ENCODE measurements around the gene SLC5A3. TPM values are rescaled to one million over a fixed set of nuclear protein-coding genes. Genes with fewer than 3 reads are reported as not detected.

SLC5A3 gene
- total RNA-seq, 1 experiment from 2014 or later: 8.8 TPM

- H3K9me3 ChIP-seq (ENCODE audit: insufficient read depth, low read depth): no peaks in the 10 kb centered on the region
- no peaks in the 10 kb centered on the region for H3K27me3 ChIP-seq (ENCODE audit: insufficient read depth, low read depth)
- H3K79me2 ChIP-seq (ENCODE audit: low read depth): peaks cover 47% of the 10 kb centered on the region
- H3F3A ChIP-seq (ENCODE audit: insufficient read depth, low read depth): no peaks in the 10 kb centered on the region
- peaks cover 28% of the 10 kb centered on the region for H3K4me1 ChIP-seq (replicated peaks; ENCODE audit: insufficient read depth)
- no peak overlapping the region for H3K27ac ChIP-seq
- intact Hi-C loops (cut with micrococcal nuclease; ENCODE audit: unreplicated experiment): loop anchor here (5.0 to 10.0 kb wide), 3 partner anchors 127 to 152 kb away; no protein-coding TSS in a partner anchor
- peak overlapping the region; percentile 90 for H3K4me2 ChIP-seq
- no peaks in the 10 kb centered on the region for H3K9me2 ChIP-seq (ENCODE audit: insufficient read depth)
- DNase-seq: no peak
- peak overlapping the region; percentile 84 for H3K4me3 ChIP-seq
- H4K20me1 ChIP-seq (ENCODE audit: insufficient read depth): no peaks in the 10 kb centered on the region
- no TSS peak for BruUV-seq (replicated peaks)
- H2AFZ ChIP-seq: peak overlapping the region; percentile 71; the same call in 1 of the 2 replicates
- H3K36me3 ChIP-seq (ENCODE audit: low read depth): no peaks in the 10 kb centered on the region
- CTCF ChIA-PET: interaction anchor here (0.6 to 1.2 kb wide), 3 partner anchors 126 to 150 kb away, joined by 3 to 4 read pairs (median 3); no protein-coding TSS in a partner anchor
- POLR2A ChIA-PET (ENCODE audit: unreplicated experiment): interaction anchor here (0.5 kb wide), 1 partner anchor 1932 kb away, joined by 6 read pairs; no protein-coding TSS in a partner anchor
- TF ChIP-seq CTCF (conservative IDR thresholded peaks at IDR 0.05) (no peak), EZH2 (IDR thresholded peaks at IDR 0.05; ENCODE audit: low read depth) (no peak)
Observed at GRCh38 chr21:34073749-34074282, 438 bp downstream of the SLC5A3 start.

GRCh38 chr21:34074283-34075090 is 1.1 kb downstream of the SLC5A3 start:
- Histone ChIP-seq H2AFZ (peak overlapping the region; percentile 71), H3K4me2 (peak overlapping the region; percentile 90), H3F3A (ENCODE audit: insufficient read depth, low read depth) (no peaks in the 10 kb centered on the region), H3K79me2 (ENCODE audit: low read depth) (peaks cover 53% of the 10 kb centered on the region), H3K27ac (no peak overlapping the region), H3K4me3 (peak overlapping the region; percentile 84), H4K20me1 (ENCODE audit: insufficient read depth) (no peaks in the 10 kb centered on the region), H3K36me3 (ENCODE audit: low read depth) (no peaks in the 10 kb centered on the region), H3K9me3 (ENCODE audit: insufficient read depth, low read depth) (no peaks in the 10 kb centered on the region), H3K27me3 (ENCODE audit: insufficient read depth, low read depth) (no peaks in the 10 kb centered on the region), H3K9me2 (ENCODE audit: insufficient read depth) (no peaks in the 10 kb centered on the region), H3K4me1 (replicated peaks; ENCODE audit: insufficient read depth) (peaks cover 33% of the 10 kb centered on the region)
- CTCF ChIA-PET: interaction anchor here (0.8 to 1.2 kb wide), 2 partner anchors 127 to 151 kb away, joined by 3 to 4 read pairs; no protein-coding TSS in a partner anchor
- BruUV-seq (replicated peaks): TSS peak; percentile 55
- DNase-seq: no peak
- POLR2A ChIA-PET (ENCODE audit: unreplicated experiment): no interaction called here
- no peak for TF ChIP-seq CTCF (conservative IDR thresholded peaks at IDR 0.05)
- no peak for TF ChIP-seq EZH2 (IDR thresholded peaks at IDR 0.05; ENCODE audit: low read depth)
- intact Hi-C loops (cut with micrococcal nuclease; ENCODE audit: unreplicated experiment): loop anchor here (5.0 to 10.0 kb wide), 3 partner anchors 127 to 152 kb away; no protein-coding TSS in a partner anchor

- no peaks in the 10 kb centered on the region for H3K27me3 ChIP-seq (ENCODE audit: insufficient read depth, low read depth)
- no peaks in the 10 kb centered on the region for H3K36me3 ChIP-seq (ENCODE audit: low read depth)
- no peaks in the 10 kb centered on the region for H3K9me2 ChIP-seq (ENCODE audit: insufficient read depth)
- no peaks in the 10 kb centered on the region for H4K20me1 ChIP-seq (ENCODE audit: insufficient read depth)
- H3F3A ChIP-seq (ENCODE audit: insufficient read depth, low read depth): no peaks in the 10 kb centered on the region
- no TSS peak for BruUV-seq (replicated peaks)
- ChIA-PET CTCF (interaction anchor here (1.2 kb wide), 1 partner anchor 151 kb away, joined by 4 read pairs; no protein-coding TSS in a partner anchor), POLR2A (ENCODE audit: unreplicated experiment) (interaction anchor here (0.5 kb wide), 1 partner anchor 135 kb away, joined by 7 read pairs; no protein-coding TSS in a partner anchor)
- intact Hi-C loops (cut with micrococcal nuclease; ENCODE audit: unreplicated experiment): loop anchor here (10.0 kb wide), 1 partner anchor 130 kb away; no protein-coding TSS in a partner anchor
- peaks cover 33% of the 10 kb centered on the region for H3K4me1 ChIP-seq (replicated peaks; ENCODE audit: insufficient read depth)
- no peak for DNase-seq
- H3K4me3 ChIP-seq: peak overlapping the region; percentile 84
- H3K4me2 ChIP-seq: peak overlapping the region; percentile 90
- peaks cover 58% of the 10 kb centered on the region for H3K79me2 ChIP-seq (ENCODE audit: low read depth)
- TF ChIP-seq EZH2 (IDR thresholded peaks at IDR 0.05; ENCODE audit: low read depth): no peak
- TF ChIP-seq CTCF (conservative IDR thresholded peaks at IDR 0.05): no peak
- no peak overlapping the region for H3K27ac ChIP-seq
- H2AFZ ChIP-seq: no peak overlapping the region
- H3K9me3 ChIP-seq (ENCODE audit: insufficient read depth, low read depth): no peaks in the 10 kb centered on the region
Observed at GRCh38 chr21:34075091-34075425, 1.7 kb downstream of the SLC5A3 start.
